ENCODE results near the gene LDLR.
"Not testable (repeated sequence)": the region's sequence is repeated elsewhere in the genome, so short reads cannot be mapped to it uniquely, and the experiment has no call there.

LDLR gene

GRCh38 chr19:11076792-11077191, 12.5 kb upstream of the LDLR start:
- not testable (repeated sequence) for DNase-seq

- DNase-seq = no peak
Observed at GRCh38 chr19:11078893-11079292, 10.4 kb upstream of the LDLR start.

GRCh38 chr19:11079999-11080398, 9.3 kb upstream of the LDLR start:
- no peak for DNase-seq

GRCh38 chr19:11087870-11088505, 1.3 kb upstream of the LDLR start:
- DNase-seq = no peak

GRCh38 chr19:11088506-11089253, 583 bp upstream of the LDLR start:
- no peak for DNase-seq

GRCh38 chr19:11090014-11090263, 676 bp downstream of the LDLR start:
- not testable (repeated sequence) for DNase-seq

- peak; percentile 98 for DNase-seq
Observed at GRCh38 chr19:11090264-11090996, 1.2 kb downstream of the LDLR start.

GRCh38 chr19:11090997-11091702, 1.9 kb downstream of the LDLR start:
- no peak for DNase-seq

- peak; percentile 86 for DNase-seq
Observed at GRCh38 chr19:11091703-11092153, 2.5 kb downstream of the LDLR start.

GRCh38 chr19:11092181-11092538, 2.9 kb downstream of the LDLR start:
- peak; percentile 90 for DNase-seq

GRCh38 chr19:11093689-11094238, 4.5 kb downstream of the LDLR start:
- DNase-seq = peak; percentile 26

- no peak for DNase-seq
Observed at GRCh38 chr19:11094520-11094894, 5.2 kb downstream of the LDLR start.

- peak; percentile 53 for DNase-seq
Observed at GRCh38 chr19:11096210-11096841, 7.1 kb downstream of the LDLR start.

- DNase-seq = peak; percentile 6
Observed at GRCh38 chr19:11097367-11097766, 8.1 kb downstream of the LDLR start.

GRCh38 chr19:11098327-11098726, 9.1 kb downstream of the LDLR start:
- peak; percentile 4 for DNase-seq

- no peak for DNase-seq
Observed at GRCh38 chr19:11098861-11099260, 9.6 kb downstream of the LDLR start.

GRCh38 chr19:11100049-11100448, 10.8 kb downstream of the LDLR start:
- no peak for DNase-seq

GRCh38 chr19:11101057-11101456, 11.8 kb downstream of the LDLR start:
- DNase-seq = no peak

- peak; percentile 7 for DNase-seq
Observed at GRCh38 chr19:11102944-11103343, 13.7 kb downstream of the LDLR start.

GRCh38 chr19:11103667-11104066, 14.4 kb downstream of the LDLR start:
- not testable (repeated sequence) for DNase-seq

- no peak for DNase-seq
Observed at GRCh38 chr19:11105014-11105636, 15.9 kb downstream of the LDLR start.

GRCh38 chr19:11106477-11106876, 17.2 kb downstream of the LDLR start:
- no peak for DNase-seq
